ENCODE results near the gene ABCA4. TPM values are rescaled to one million over a fixed set of nuclear protein-coding genes. Genes with fewer than 3 reads are reported as not detected.
A peak's percentile ranks its signal among the peaks of the same experiment; 100 is the strongest.
"Not testable (repeated sequence)": the region's sequence is repeated elsewhere in the genome, so short reads cannot be mapped to it uniquely, and the experiment has no call there.

Gene ABCA4
- total RNA-seq, 8 experiments from 2014 or later, result 0.11 to 10.1 (median 0.92) TPM

- in situ Hi-C loops (cut with MboI; ENCODE audit: low pct_unique_long_range_greater_than_20kb in 2 of 9, low sequenced_read_pairs in 9 of 9, unreplicated experiment in 9 of 9), result no loop called here
- Histone ChIP-seq H3K4me1 (replicated peaks in 1 of 2) (no peaks in the 10 kb centered on the region), H3K27ac (no peak overlapping the region), H3K4me3 (no peak overlapping the region)
- WGBS, 10 experiments, result 0 to 74% (median 37%) methylated on average over 1 to 5 of the region's 5 CpGs; no CpG with 5 or more reads in 3 of the 10 experiments
- ATAC-seq (replicated peaks in 6 of 8), result peak in 3 of 8 experiments; percentile 46 to 92 (median 86)
Observed at GRCh38 chr1:93995837-93996536, 125.0 kb downstream of the ABCA4 start.

- no peak for ATAC-seq (replicated peaks in 6 of 8)
- whole genome bisulfite sequencing, 10 experiments, result 20 to 90% (median 83%) methylated on average over 1 to 6 of the region's 6 CpGs; no CpG with 5 or more reads in 3 of the 10 experiments
- Histone ChIP-seq H3K4me1 (replicated peaks in 1 of 2) (no peaks in the 10 kb centered on the region), H3K4me3 (no peak overlapping the region), H3K27ac (no peak overlapping the region)
- in situ Hi-C loops (cut with MboI; ENCODE audit: low pct_unique_long_range_greater_than_20kb in 2 of 9, low sequenced_read_pairs in 9 of 9, unreplicated experiment in 9 of 9), result no loop called here
Observed at GRCh38 chr1:93993731-93994130, 127.2 kb downstream of the ABCA4 start.

GRCh38 chr1:93992954-93993353 lies 128.0 kb downstream of the ABCA4 start:
- in situ Hi-C loops (cut with MboI; ENCODE audit: low pct_unique_long_range_greater_than_20kb in 2 of 9, low sequenced_read_pairs in 9 of 9, unreplicated experiment in 9 of 9), result no loop called here
- Histone ChIP-seq H3K27ac (no peak overlapping the region), H3K4me3 (no peak overlapping the region), H3K4me1 (replicated peaks in 1 of 2) (no peaks in the 10 kb centered on the region)
- WGBS, 10 experiments, result 70 to 100% (median 92%) methylated on average over 1 to 10 of the region's 10 CpGs; no CpG with 5 or more reads in 1 of the 10 experiments
- ATAC-seq (replicated peaks in 6 of 8), result no peak

GRCh38 chr1:93992190-93992589 lies 128.8 kb downstream of the ABCA4 start:
- in situ Hi-C loops (cut with MboI; ENCODE audit: low pct_unique_long_range_greater_than_20kb in 2 of 9, low sequenced_read_pairs in 9 of 9, unreplicated experiment in 9 of 9), result no loop called here
- WGBS, 10 experiments, result 20 to 92% (median 83%) methylated on average over 1 to 8 of the region's 8 CpGs; no CpG with 5 or more reads in 2 of the 10 experiments
- H3K4me3 ChIP-seq, result no peak overlapping the region
- H3K4me1 ChIP-seq (replicated peaks in 1 of 2), result no peaks in the 10 kb centered on the region
- no peak for ATAC-seq (replicated peaks in 6 of 8)
- no peak overlapping the region for H3K27ac ChIP-seq

- in situ Hi-C loops (cut with MboI; ENCODE audit: low pct_unique_long_range_greater_than_20kb in 2 of 9, low sequenced_read_pairs in 9 of 9, unreplicated experiment in 9 of 9), result no loop called here
- H3K4me3 ChIP-seq, result no peak overlapping the region
- H3K27ac ChIP-seq, result no peak overlapping the region
- no peaks in the 10 kb centered on the region for H3K4me1 ChIP-seq (replicated peaks in 1 of 2)
- whole genome bisulfite sequencing, 10 experiments, result 48 to 100% (median 86%) methylated on average over 1 to 4 of the region's 4 CpGs; no CpG with 5 or more reads in 1 of the 10 experiments
- ATAC-seq (replicated peaks in 6 of 8), result no peak
Observed at GRCh38 chr1:93991271-93991670, 129.7 kb downstream of the ABCA4 start.

GRCh38 chr1:93990477-93990876 lies 130.5 kb downstream of the ABCA4 start:
- H3K27ac ChIP-seq; H3K4me3 ChIP-seq; in situ Hi-C loops (cut with MboI; ENCODE audit: low pct_unique_long_range_greater_than_20kb in 2 of 9, low sequenced_read_pairs in 9 of 9, unreplicated experiment in 9 of 9); ATAC-seq (replicated peaks in 6 of 8); H3K4me1 ChIP-seq (replicated peaks in 1 of 2): not testable (repeated sequence)
- 60 to 83% (median 79%) methylated on average over 1 to 3 of the region's 3 CpGs; no CpG with 5 or more reads in 3 of the 10 experiments for WGBS, 10 experiments

GRCh38 chr1:93990010-93990409 lies 130.9 kb downstream of the ABCA4 start:
- in situ Hi-C loops (cut with MboI; ENCODE audit: low pct_unique_long_range_greater_than_20kb in 2 of 9, low sequenced_read_pairs in 9 of 9, unreplicated experiment in 9 of 9), result no loop called here
- no peak for ATAC-seq (replicated peaks in 6 of 8)
- H3K4me3 ChIP-seq, result no peak overlapping the region
- WGBS, 10 experiments, result 70 to 100% (median 91%) methylated on average over 2 to 5 of the region's 5 CpGs; no CpG with 5 or more reads in 3 of the 10 experiments
- no peak overlapping the region for H3K27ac ChIP-seq
- H3K4me1 ChIP-seq (replicated peaks in 1 of 2), result no peaks in the 10 kb centered on the region

GRCh38 chr1:93989601-93990000 lies 131.3 kb downstream of the ABCA4 start:
- H3K27ac ChIP-seq, result no peak overlapping the region
- 73 to 100% (median 93%) methylated on average over 1 to 5 of the region's 5 CpGs; no CpG with 5 or more reads in 2 of the 10 experiments for WGBS, 10 experiments
- in situ Hi-C loops (cut with MboI; ENCODE audit: low pct_unique_long_range_greater_than_20kb in 2 of 9, low sequenced_read_pairs in 9 of 9, unreplicated experiment in 9 of 9), result no loop called here
- H3K4me1 ChIP-seq (replicated peaks in 1 of 2), result no peaks in the 10 kb centered on the region
- no peak overlapping the region for H3K4me3 ChIP-seq
- ATAC-seq (replicated peaks in 6 of 8), result no peak

GRCh38 chr1:93988634-93989350 lies 132.2 kb downstream of the ABCA4 start:
- Histone ChIP-seq H3K27ac (no peak overlapping the region), H3K4me3 (no peak overlapping the region), H3K4me1 (replicated peaks in 1 of 2) (no peaks in the 10 kb centered on the region)
- WGBS, 10 experiments, result 17 to 92% (median 55%) methylated on average over 1 to 3 of the region's 3 CpGs; no CpG with 5 or more reads in 2 of the 10 experiments
- in situ Hi-C loops (cut with MboI; ENCODE audit: low pct_unique_long_range_greater_than_20kb in 2 of 9, low sequenced_read_pairs in 9 of 9, unreplicated experiment in 9 of 9), result no loop called here
- peak in 2 of 8 experiments; percentile 95 to 96 for ATAC-seq (replicated peaks in 6 of 8)

- no peak overlapping the region for H3K27ac ChIP-seq
- in situ Hi-C loops (cut with MboI; ENCODE audit: low pct_unique_long_range_greater_than_20kb in 2 of 9, low sequenced_read_pairs in 9 of 9, unreplicated experiment in 9 of 9), result no loop called here
- no peak overlapping the region for H3K4me3 ChIP-seq
- ATAC-seq (replicated peaks in 6 of 8), result peak in 3 of 8 experiments; percentile 29 to 64 (median 47)
- 83 to 100% (median 89%) methylated on average over 1 of the region's 1 CpG; no CpG with 5 or more reads in 2 of the 10 experiments for WGBS, 10 experiments
- no peaks in the 10 kb centered on the region for H3K4me1 ChIP-seq (replicated peaks in 1 of 2)
Observed at GRCh38 chr1:93981274-93981667, 139.7 kb downstream of the ABCA4 start.

- H3K4me3 ChIP-seq, result no peak overlapping the region
- no peaks in the 10 kb centered on the region for H3K4me1 ChIP-seq (replicated peaks in 1 of 2)
- no peak overlapping the region for H3K27ac ChIP-seq
- in situ Hi-C loops (cut with MboI; ENCODE audit: low pct_unique_long_range_greater_than_20kb in 2 of 9, low sequenced_read_pairs in 9 of 9, unreplicated experiment in 9 of 9), result no loop called here
- ATAC-seq (replicated peaks in 6 of 8), result peak in 5 of 8 experiments; percentile 25 to 60 (median 40)
- WGBS, 10 experiments, result 78 to 100% (median 89%) methylated on average over 1 to 9 of the region's 10 CpGs; no CpG with 5 or more reads in 1 of the 10 experiments
Observed at GRCh38 chr1:93980320-93981273, 140.4 kb downstream of the ABCA4 start.

- WGBS, 10 experiments, result 33 to 100% (median 91%) methylated on average over 1 to 4 of the region's 4 CpGs; no CpG with 5 or more reads in 3 of the 10 experiments
- H3K27ac ChIP-seq, result no peak overlapping the region
Observed at GRCh38 chr1:93979718-93980319, 141.1 kb downstream of the ABCA4 start.

More at GRCh38 chr1:93979718-93980319, 141.1 kb downstream of the ABCA4 start:
- in situ Hi-C loops (cut with MboI; ENCODE audit: low pct_unique_long_range_greater_than_20kb in 2 of 9, low sequenced_read_pairs in 9 of 9, unreplicated experiment in 9 of 9), result no loop called here
- peak in 4 of 8 experiments; percentile 17 to 75 (median 42) for ATAC-seq (replicated peaks in 6 of 8)
- no peaks in the 10 kb centered on the region for H3K4me1 ChIP-seq (replicated peaks in 1 of 2)
- no peak overlapping the region for H3K4me3 ChIP-seq

Data from motor neuron (in vitro differentiated cells).